Left renal cortex interstitium (tissue), 4 donors: ENCODE measurements around the gene GPI. TPM values are rescaled to one million over a fixed set of nuclear protein-coding genes. Genes with fewer than 3 reads are reported as not detected.
A peak's percentile ranks its signal among the peaks of the same experiment; 100 is the strongest.
"Not testable (repeated sequence)": the region's sequence is repeated elsewhere in the genome, so short reads cannot be mapped to it uniquely, and the experiment has no call there.

ENCODE experiments used
- DNase-seq, 4 donors: peaks; one replicate each; pipeline ENCODE4 v3.0.0-alpha.2; 2013; ENCODE audit warnings: low read depth in 4 of 4, low spot score in 2 of 4, missing footprints in 1 of 4
- polyA plus RNA-seq, 4 donors: library from polyadenylated mRNA; unstranded; fragments of 120-200 nt; gene quantifications; one replicate each; pipeline ENCODE4 v1.2.1, GENCODE V29; 2013; ENCODE audit not compliant: insufficient read length in 4 of 4

Gene GPI
- polyA plus RNA-seq, 4 donors: 137 to 180 (median 168) TPM

DNA sequence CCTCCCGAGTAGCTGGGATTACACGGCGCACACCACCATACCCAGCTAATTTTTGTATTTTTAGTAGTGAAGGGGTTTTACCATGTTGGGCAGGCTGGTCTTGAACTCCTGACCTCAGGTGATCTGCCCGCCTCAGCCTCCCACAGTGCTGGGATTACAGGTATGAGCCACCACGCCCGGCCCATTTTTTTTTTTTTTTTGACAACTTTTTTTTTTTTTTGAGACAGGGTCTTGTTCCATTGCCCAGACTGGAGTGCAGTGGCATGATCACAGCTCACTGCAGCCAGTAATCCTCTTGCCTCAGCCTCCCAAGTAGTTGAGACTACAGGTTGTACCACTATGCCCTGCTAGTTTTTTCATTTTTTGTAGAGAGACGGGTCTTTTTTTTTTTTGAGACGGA, 35.8 kb downstream of the GPI start:
- not testable (repeated sequence) for DNase-seq

DNA sequence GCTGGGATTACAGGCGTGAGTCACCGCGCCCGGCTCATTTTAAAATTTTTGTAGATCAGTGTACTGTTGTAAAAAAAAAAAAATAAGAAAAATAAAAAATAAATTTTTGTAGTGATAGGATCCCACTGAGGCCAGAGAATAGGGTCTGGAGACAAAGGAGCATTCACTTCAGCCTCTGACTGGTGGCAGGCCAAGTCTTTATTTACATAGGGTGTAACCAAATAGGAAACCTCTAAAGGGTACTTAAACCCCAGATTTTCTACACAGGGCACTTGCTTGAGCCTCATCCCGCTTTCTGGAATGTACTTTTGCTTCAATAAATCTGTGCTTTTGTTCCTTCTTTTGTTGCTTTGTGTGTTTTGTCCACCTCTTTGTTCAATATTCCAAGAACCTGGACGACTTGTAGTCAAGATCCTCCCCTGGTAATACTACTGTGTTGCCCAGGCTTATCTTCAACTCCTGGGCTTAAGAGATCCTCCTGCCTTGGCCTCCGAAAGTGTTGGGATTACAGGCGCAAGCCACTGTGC, 37.1 kb downstream of the GPI start:
- DNase-seq: no peak

DNA sequence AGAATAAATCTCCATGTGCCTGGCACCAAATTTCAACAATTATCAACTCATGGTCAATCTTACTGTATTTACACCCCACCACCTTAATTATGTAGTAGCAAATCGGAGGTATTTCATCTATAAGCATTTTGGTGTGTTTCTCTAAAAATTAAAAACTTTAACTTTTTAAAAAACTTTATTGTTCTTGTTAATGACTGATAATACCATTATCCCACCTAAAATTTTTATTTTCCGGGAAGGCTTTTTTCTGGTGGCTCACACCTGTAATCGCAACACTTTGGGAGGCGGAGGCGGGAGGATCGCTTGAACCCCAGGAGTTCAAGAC, 38.8 kb downstream of the GPI start:
- no peak for DNase-seq

DNA sequence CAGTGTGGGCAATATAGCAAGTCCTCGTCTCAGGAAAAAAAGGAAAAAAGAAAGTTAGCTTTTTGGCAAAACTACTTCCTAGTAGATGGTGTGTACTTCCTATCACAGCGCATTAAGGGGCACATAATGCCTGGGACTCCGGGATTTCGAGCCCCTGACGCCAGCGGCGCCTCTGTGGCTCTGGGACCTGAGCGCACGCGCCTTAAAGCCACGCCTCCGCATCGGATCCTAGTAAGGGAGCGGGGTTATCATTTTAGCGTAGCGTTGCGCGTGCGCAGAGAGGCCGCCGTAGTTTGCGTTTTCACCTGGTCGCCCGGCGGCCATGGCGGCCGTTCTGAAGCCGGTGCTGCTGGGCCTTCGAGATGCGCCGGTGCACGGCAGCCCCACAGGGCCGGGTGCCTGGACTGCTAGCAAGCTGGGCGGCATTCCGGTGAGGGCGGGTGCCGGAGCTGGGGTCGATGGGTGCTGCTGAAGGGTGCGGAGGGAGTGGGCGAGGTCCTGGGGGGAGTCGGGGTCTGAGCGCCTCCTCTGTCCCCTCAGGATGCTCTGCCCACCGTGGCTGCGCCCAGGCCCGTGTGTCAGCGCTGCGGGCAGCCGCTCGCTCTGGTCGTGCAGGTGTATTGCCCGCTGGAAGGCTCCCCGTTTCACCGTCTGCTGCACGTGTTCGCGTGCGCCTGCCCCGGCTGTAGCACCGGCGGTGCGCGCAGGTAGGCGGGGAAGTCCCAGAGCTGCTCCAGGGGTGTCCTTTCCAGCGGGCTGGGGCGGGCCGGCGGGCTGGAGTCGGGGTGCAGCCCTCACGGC, 39.3 kb downstream of the GPI start, which contains the start of gene PDCD2L:
Gene PDCD2L (plus strand): TSS at position 291 of the 801 bp plus-strand sequence. CDS start 32 bp downstream, at position 323.
- peak; percentile 71 to 85 (median 76) for DNase-seq

DNA sequence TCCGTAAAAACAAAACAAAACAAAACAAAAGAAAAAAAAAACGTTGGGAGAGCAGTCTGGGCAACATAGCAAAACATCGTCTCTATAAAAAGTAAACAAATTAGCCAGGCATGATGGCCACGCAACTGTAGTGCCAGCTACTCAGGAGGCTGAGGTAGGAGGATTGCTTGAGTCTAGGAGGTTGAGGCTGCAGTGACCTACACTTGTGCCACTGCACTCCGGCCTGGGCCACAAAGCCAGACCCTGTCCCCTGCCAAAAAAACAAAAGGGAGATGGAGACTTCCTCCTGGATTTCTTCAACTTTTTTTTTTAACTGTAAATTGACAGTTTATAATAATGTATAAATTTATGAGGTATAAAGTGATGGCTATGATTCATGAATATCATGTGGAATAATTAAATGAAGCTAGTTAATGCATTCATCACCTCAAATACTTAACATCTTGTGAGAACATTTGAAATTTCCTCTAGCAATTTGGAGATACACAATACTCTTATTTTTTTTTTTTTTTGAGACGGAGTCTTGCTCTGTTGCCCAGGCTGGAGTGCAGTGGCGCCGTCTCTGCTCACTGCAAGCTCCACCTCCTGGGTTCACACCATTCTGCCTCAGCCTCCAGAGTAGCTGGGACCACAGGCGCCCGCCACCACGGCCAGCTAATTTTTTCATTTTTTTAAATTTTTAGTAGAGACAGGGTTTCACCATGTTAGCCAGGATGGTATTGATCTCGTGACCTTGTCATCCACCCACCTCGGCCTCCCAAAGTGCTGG, 41.1 kb downstream of the GPI start:
- DNase-seq: no peak

DNA sequence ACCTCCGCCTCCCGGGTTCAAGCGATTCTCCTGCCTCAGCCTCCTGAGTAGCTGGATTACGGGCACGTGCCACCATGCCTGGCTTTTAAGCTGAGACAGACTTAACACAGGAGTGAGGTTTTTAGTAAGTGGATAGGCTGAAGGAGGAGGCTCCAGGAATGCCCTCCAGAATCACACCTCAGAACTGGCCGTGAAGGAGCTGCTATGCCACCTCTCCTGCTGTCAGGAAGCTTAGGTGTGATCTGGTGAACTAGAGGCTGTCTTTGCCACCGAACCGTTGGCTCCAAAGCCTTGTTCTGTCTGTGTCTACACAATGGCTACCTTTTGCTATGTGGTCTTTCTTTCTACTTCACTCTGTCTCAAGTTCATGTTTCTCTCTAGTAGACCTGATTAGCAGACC, 43.4 kb downstream of the GPI start:
- DNase-seq: no peak

DNA sequence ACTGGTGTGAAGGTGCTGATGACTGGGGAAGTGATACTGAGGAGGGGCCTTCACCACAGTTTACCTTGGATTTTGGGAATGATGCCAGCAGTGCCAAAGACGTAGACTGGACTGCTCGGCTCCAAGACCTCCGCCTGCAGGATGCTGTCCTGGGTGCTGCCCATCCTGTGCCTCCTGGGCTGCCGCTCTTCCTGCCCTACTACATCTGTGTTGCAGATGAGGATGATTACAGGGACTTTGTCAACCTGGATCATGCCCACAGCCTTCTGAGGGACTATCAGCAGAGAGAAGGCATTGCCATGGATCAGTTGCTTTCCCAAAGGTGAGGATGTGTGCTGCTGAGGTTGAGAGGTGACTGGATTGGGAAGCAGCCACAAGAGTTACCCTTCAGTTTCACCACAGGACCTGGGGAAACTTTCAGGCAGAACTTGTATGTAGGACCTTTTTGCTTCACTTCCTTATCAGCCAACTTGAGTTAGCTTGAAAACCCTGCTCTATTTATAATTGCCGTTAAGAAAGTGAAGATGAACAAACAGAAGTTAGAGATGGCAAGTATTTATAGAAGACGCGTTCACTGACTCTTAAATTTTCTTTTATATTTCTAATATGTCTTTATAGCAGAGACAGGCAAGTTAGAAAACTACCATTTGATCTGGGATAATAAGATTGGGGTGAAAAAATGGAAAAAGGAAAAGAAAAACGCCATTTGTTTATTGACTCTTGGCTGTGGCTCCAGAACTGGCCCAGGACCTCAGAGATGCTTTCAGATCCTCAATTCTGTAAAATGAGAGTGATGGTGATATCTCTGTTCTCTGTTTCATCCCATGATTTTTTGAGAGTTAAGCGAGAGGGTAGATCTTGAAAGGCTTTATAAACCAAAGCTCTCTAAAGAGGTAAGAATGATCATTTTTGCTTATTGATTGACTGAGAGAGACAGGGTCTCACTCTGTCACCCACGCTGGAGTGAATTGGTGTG, 44.5 kb downstream of the GPI start:
- no peak for DNase-seq

DNA sequence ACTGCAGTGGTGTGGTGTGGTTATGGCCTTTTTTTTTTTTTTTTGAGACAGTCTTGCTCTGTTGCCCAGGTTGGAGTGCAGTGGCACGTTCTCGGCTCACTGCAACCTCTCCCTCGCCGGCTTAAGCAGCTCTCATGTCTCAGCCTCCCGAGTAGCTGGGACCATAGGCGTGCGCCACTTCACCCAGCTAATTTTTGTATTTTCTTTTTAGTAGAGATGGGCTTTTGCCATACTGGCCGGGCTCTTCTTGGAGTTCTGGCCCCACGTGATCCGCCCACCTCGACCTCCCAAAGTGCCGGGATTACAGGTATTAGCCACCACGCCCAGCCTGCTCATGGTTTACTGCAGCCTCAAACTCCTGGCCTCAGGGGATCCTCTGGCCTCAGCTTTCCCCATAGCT, 46.2 kb downstream of the GPI start:
- no peak for DNase-seq

DNA sequence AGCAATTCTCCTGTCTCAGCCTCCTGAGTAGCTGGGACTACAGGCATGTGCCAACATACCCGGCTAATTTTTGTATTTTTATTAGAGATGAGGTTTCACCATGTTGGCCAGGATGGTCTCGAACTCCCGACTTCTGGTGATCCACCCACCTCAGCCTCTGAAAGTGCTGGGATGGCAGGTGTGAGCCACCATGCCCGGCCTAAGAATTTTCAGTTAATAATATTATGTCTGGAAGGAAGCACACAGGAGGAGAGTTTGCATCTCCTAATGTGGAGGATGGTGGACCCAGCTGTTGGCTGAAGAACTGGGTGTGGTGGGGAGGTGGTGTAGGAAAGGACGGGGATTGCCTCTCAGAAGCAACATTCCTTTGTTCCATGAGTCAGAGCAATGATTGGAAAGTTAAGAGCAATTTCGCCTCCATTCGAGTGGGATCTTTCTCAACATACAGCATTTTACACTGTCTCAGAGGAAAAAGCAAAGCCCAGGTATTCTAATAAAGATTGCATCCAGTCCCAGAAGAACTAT, 51.1 kb downstream of the GPI start:
- DNase-seq: no peak

DNA sequence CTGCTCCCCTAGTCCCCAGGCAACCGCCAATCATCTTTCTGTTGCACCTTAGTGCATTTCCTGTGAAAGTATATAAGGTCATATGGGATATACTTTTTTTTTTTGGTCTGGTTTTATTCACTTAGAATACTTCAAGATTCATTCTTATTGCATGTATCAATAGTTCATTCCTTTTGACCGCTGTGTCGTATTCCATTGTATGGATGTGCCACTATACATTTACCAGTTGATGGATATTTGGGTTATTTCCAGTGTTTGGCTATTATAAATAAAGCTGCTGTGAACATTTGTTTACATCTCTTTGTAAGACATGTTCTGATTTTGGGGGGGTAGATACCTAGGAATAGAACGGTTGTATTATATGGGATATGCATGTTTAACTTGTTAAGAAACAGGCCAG, 53.3 kb downstream of the GPI start:
- DNase-seq: no peak

DNA sequence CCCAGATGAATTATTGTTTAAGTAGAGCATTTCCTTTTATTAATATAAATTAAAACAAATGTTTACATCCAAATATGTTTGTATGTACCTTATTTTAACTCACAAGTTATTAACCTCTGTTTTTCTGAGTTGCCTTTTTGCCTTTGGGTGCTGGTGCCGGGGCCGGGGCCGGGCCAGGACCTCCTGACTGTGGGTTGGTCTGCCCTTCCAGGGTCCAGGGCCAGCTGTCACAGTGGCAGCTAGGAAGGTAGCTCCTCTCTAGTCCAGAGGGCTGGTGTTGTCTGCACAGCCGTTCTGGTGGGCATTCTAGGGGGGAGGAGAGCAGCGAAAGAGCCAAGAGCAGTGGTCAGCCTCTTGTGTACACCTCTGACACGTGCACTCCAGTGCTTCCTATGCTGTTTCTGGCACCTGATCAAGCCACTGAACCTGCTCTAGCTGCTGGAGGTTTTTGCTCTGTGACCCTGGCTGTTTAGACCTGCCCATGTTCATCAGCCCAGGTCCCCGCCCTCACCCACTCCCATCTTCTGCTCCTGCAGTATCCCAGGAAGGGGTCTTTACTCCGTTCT, 61.2 kb downstream of the GPI start:
- DNase-seq: no peak

DNA sequence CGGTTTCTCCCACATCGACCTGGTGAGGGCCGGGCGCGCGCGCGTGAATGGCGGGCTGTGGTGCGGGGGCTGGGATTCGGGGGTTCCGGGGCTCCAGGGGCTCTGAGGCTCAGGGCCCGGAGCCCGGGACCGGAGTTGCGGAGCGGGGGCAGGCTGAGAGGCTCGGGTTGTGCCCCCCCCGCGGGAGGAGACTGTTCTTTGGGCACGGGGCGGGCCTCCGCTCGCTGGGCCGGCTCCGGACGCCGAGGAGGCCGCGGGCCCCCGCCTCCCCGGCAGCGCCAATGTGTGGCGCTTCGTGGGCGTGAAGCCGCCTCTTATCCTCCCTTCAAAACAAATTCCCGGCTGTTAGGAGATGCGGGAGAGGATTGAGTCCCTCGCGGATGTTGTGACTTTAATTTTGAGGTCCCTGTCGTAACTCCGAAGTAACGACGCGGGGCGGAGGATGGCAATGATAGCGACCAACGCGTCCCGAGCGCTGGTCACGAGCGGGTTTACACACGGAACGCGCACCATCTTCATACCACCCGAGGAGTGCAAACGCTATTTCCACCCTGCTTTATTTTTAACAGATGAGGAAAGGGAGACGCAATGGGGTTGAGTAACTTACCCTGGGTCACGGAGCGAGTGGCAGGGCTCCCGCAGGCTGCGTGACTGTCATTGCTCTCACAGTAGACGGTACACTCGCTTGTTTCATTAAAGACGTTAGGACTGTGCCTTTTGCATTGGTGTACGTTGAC, 63.7 kb downstream of the GPI start:
- DNase-seq: peak in 3 of 4 donors; percentile 8 to 9 (median 8)

DNA sequence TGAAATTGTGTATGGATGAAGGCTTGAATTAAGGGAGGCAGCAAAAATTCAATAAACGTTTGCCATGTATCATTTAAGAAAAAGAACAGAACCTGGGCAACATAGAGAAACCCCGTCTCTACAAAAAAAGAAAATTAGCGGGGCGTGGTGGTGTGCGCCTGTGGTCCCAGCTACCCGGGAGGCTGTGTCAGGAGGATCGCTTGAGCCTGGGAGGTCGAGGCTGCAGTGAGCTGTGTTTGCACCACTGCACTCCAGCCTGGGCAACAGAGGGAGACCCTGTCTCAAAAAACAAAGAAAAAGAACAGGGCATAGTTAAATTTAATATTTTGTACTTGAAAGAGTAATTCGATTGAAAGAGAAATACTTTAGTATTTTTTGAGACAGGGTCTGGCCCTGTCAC, 64.6 kb downstream of the GPI start:
- no peak for DNase-seq

DNA sequence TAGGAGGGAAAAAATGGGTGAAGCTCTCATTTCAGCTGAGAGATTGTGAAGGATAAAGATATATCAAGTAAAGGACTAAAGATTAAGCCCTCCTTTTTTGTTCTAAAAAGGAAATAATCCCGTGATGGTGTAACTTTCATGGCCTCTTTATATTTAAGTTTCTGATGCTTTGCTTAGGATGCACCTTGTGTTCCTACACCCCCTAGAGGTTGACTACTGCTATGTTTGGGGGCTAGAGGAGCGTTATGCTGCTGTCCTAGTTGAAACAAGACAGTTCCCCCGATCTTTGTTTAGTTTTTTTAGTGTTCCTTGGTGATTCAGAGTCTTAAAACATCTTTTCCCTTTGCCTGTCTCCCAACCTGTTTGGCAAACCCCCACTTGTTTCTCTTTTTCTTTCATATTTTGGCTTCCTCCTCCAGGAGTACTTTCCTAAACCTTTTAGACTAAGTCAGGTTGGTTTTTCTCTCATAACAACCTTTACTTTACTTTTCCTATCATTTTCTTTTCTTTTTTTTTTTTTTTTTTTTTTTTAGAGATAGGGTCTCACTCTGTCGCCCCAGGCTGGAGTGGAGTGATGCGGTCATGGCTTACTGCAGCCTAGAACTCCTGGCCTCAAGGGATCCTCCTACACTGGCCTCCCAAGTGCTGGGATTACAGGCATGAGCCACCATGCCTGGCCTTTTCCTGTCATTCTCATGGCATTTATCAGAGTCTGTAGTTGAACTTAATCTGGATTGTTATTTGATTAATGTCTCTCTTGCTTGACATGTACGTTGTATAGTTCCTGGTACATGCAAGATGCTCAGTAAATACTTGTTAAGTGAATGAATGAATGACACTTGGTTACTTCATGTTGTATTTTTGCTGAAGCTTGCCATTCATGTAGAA, 66.0 kb downstream of the GPI start:
- peak in 2 of 4 donors; percentile 3 for DNase-seq

DNA sequence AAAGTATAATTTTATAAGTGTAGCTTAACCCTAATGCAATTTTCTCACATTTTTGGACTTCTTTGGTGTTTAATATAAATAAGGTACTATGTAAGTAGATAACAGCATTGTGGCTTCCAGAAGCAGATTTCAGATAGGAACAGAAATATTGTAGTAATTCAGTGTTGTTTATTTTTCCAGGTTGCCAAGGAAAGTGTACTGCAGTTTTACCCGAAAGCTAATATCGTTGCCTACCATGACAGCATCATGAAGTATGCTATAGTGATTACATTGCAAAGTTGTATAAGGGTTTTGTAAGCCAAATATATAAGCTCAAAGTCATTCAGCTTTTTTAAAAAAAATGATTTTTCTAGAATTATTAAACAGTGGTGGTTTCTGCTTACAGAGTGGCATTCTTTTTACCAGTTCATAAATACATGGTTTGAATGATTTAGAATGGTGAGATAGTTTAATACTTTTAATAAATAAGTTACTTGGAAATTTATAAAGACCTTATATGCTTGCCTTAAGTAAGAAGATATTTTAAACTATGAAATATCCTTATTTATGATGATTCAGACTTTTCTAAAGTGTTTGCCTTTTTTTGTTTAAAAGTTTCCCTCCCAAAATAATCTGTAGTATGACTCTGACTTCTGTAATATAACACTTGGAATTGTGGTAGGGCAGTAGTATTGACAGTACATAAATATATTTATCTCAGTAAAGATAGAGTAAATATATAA, 66.8 kb downstream of the GPI start:
- DNase-seq: no peak

DNA sequence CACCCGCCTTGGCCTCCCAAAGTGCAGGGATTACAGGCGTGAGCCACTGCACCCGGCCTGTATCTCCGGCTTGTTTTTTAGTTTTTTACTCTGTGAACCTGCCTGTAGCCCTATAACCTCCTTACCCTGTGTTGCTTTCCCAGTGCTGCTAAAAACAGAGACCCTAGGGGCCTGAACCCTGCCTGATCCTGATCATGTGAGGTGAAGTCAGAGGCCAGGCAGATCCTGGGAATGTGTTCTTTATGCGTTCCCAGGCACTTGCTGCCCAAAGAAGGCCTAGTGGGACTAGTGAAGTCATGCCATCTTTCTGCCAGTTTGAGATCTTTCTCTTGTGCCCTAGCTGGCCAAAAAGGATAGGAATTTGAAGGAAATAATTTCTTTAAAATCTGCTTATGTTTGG, 67.8 kb downstream of the GPI start:
- no peak for DNase-seq

DNA sequence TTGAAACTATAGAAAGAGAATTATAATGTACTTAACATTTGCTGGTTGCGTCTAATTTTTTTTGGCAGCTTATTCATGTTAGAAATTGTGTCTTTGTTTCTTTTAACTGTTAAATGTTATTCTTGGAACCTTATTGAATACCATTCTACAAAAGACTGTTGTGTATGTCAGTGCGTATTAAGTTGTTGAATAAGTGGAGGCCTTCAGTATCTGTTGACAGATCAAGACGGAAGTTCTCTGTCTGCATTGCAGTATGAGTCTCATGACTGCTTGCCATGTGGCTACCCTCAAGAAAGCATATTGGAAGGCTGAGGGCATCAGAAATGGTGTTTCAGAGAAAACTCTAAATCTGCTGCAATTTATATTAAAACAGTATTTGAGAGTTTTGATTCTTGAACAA, 71.7 kb downstream of the GPI start:
- DNase-seq: no peak

DNA sequence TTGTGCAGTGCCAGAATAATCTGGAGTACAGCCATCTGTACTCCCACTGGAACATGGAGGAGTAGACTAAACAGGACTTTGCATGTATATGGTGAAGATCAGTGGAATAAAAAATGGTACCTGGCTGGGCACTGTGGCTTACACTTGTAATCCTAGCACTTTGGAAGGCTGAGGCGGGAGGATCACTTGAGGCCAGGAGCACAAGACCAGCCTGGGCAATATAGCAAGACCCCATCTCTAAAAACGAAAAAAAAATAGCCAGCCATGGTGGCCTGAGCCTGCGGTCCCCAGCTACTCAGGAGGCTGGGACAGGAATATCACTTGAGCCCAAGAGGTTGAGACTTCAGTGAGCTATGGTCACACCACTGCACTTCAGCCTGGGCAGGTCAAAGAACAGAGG, 83.2 kb downstream of the GPI start:
- no peak for DNase-seq
